ENCODE results near the gene FOXK1. TPM values are rescaled to one million over a fixed set of nuclear protein-coding genes. Genes with fewer than 3 reads are reported as not detected.
A peak's percentile ranks its signal among the peaks of the same experiment; 100 is the strongest.

The FOXK1 gene
- polyA plus RNA-seq, 12 donors: 11.8 to 92.4 (median 17.9) TPM

DNA sequence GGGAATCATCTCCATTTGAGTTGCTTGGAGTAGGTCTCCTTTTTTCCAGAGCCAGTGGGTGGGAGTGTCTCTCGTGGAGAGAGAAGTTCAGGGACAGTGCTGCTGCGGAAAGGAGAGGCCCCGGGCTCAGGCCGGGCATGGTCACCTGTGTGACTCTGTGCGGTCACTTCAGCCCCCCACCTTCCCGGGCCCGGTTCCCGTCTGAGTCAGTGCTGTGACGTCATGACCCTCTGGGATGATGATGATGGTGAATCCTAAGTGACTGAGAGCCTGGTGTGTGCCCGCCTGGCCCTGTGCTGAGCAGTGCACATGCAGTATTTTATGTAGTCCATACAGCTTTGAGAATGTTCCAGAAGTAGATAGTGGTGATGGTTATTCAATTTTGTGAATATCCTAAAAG is 60.8 kb downstream of the FOXK1 start:
- DNase-seq: no peak

DNA sequence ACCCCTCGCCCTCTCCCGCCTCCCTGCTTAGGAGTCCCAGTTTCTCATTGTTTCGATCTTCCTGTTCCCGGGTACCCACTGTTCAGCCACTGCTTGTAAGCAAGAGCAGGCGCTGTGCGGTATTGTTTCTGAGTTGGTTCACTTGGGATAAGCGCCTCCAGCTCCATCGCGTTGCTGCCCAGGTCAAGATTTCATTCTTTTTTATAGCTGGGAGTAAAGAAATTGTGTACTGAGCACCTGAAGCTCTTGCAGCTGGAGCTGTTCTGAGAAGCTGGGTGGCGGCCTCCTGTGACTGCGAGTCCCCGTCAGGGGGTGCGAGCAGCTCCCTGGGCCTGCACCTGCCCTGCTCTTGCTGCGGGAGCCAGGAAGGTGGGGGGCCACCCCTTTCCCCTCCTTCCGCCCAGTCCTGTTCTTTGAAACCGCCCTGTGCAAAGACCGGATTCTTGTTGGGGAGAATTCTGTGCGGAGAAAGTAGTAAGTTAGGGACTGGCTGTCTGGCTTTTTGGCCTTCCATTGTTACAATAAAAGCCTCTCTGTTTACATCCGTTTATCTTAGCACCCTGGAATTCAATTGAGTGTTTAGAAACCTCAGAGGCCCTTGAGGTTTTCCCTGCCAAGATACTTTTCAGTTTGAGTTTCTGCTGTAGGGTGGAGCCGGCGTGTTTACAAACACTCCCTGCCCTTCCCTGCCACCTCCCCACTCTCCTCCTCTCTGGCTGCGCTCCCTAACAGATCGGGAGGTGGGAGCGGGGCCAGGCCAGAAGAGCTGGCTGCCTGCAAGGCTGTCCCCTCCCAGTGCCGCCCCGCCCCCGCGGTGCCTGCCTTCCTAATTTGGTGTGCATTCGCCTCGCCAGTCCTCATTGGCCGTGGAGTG is 62.5 kb downstream of the FOXK1 start:
- peak; percentile 95 for DNase-seq

DNA sequence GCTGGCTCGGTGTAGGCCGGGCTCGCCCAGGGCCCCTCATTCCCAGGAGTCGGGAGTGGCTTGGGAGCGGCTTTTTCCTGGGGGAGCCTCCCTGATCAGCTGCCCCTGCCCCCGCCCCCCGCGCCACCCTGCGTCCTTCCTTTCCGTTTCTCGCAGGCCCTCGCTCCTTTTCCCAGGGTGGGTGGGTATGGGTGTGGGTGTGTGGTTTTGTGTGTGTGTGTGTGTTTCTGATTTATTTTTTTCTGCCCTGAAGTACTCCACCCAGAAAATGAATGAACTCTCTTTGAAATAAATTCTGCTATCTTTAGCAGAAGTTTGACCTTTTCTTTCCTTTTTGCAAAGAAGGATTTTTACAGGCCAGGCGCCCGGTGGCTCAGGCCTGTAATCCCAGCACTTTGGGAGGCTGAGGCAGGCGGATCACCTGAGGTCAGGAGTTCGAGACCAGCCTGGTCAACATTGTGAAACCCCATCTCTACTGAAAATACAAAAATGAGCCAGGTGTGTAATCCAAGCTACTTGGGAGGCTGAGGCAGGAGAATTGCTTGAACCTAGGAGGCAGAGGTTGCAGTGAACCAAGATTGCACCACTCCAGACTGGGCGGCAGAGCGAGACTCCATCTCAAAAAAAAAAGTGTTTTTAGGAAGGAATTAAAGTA is 63.3 kb downstream of the FOXK1 start:
- DNase-seq: no peak

DNA sequence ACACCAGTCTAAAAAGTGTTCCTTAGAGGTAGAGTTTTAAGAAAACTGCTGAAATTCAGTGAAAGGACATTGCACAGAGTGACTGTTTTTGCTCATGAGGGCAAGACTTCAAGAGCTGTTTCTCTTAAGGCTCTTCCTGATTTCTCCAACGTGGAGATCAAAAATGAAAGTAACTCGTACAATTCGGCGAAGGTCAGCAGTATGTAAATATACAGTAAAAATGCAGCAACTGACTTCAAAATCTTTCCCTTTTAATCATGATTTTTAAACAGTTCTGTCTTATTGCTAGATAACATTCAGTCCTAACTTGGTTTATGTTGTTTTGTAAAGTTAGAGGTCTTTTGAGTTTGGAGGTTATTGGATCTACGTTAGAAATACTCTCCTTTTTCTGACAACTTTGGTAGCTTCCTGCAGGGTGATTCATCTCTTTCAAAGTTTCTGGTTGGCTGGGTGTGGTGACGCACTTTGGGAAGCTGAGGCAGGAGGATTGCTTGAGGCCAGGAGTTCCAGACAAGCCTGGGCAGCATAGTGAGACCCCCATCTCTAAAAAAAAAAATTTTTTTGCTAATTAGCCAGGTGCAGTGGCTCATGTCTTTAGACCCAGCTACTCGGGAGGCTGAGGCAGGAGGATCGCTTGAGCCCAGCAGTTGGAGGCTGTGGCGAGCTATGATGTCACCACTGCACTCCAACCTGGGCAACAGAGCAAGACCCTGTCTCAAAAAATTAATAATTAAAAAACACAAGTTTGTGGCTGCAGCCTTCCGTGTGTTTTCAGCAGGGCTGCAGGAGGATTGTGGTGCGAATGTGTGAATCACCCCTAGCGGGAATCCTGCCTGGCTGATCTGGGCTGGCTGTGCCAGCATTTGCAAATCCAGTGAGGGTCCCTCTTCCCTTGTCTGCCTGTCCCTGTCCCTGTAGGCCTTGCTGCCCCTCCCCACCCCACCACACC is 64.2 kb downstream of the FOXK1 start:
- DNase-seq: peak; percentile 52

DNA sequence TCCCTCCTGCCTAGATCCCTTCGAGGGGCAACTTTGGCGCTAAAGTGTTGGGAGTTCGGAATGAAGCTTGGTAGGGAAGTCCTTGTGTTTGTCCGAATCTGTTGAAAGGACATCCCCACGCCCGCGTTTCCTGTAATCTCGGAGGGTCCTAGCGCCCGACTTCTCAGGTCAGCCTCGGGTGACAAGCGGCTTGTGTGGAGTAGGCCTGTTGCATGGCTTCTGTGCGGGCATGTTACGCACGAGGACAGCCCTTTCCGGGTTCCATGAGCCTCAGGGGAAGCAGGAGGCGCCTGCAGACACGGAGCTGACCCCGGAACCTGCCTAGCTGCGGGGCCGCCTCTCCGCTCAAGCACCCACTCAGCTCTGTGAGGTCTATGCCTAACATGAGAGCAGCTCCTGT is 64.9 kb downstream of the FOXK1 start:
- DNase-seq: no peak

DNA sequence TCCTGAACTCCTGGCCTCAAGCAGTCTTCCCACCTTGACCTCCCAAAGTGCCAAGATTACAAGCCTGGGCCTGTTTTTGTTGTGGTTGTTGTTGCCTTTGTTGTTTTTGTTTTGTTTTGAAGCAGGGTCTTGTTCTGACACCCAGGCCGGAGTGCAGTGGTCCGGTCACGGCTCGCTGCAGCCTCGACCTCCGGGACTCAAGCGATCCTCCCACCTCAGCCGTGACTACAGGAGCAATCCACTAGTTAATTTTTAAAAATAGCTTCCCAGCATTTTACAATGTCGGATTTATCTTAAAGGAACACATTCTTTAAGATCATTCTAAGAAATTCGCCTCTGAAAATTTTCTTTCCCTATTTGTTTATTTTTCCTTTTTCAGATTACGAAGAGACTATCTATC is 65.7 kb downstream of the FOXK1 start:
- no peak for DNase-seq

DNA sequence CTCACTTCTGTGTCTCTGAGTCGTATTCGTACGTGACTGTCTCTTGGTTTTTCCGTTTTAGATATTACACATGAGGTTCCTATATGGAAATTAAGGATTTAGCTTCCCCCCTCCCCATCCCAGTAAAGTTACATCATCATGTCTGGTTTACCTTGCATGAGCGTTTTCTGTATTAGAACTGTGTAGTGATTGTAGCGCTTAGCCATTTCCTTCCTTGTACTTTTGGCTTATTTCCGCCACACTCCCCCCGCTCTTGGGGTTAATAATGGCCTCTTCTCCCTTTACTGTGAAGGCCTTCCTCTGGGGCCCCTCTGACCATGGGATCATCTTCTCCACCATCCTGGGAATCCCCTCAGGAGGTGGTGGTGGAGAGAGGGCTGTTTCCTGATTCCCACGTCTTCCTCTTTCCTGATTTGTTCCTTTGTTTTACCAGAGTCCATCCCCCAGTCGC is 66.2 kb downstream of the FOXK1 start:
- no peak for DNase-seq

DNA sequence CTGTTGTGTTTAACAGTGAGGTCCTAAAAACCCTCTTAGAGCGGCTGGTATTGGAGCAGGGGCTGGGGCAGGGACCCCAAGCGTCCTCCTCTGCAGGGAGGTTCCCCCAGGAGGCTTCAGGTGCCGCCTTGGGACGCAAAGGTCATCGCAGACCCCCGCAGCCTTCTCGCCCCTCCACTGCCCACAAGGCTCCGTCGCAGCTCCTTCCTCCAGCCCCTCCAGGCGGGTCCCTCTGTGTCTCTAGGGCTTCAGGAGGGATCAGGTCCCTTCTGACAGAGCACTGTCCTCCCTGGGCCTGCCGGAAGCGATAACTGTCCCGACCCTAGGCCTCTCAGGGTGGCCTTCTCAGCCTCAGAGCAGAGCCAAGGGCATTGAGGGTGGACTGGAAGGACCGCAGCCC is 67.3 kb downstream of the FOXK1 start:
- DNase-seq: no peak

DNA sequence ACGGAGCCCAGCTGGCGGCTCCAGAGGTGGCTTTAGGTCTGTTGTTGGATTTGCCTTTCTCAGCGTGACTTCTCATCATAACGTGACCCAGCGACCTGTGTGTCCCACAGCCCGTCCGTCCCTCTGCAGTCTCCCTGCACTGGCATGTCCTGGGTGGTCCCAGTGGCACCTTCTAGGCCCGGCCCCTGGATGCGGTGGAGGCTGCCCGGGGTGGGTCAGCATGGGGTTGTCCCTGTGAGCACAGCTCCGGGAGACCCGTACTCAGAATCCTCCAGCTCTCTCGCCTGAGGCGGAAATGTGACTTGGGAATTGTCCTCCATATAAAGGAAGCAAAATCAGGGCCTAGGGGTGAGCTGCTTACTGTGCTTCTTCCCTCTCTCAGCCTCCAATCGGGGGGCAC is 67.7 kb downstream of the FOXK1 start:
- no peak for DNase-seq

DNA sequence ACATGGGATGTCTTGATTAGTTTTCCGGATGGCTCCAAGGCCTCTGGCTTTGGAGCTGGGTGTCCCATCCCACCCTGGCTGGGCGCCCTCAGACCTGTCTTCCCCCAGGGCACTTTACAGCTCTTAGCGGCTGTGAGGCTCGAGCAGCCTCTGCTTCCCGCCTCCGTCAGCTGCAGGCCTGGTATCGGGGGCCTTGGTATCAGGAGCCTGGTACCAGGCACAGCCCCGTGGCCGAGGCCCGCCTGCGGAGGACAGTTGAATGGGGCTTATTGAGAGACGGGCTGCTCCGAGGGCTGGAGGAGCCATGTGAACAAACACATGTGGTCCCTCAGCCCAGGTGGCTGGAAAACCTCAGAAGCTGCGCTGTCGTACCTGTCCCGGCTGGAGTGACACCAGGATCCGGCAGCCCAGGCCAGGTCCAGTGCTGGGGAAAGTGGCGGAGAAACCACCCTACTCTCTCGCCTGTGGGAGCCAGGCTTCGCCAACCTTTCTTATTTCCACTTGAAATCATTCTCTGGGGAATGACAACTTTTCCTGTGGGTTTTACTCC is 69.4 kb downstream of the FOXK1 start:
- no peak for DNase-seq

DNA sequence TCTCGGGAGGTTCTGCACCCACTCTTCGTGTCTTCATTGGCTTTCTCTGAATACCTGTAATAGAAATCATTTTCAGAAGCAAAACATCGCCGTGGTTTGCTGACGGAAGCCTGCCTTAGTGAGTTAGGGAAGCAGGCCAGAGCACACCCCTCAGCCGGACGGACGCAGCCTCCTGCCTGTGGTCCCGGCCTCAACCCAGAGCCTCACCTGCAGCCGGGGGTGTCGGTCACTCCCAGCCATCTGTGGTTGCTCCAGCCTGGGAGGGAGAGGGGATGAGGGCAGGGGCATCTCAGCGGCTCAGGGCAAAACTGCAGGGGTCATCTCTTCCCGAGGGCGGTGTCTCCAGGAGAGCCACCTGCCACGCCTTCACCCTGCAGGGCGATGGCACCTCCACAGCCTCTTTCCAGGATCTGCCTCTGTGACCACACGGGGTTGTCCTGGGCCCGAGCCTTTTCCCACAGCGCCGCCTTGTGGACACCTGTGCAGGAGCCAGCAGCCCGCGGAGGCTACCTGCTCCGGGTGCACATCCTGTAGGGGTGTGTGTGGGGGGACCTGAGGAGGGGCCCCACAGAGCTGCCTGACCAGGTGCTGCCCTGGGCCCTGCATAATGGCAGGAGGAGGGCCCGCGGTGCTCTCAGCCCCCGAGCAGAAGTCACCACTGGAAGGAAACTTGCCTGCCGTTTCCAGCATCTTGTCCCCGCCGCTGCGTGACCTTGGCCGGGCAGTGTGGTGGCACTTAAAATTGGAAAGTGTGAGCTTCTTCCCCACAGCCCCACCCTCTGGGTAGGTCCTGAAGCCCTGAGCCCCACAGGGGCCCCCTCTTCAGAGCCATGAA is 71.7 kb downstream of the FOXK1 start:
- DNase-seq: peak; percentile 60

DNA sequence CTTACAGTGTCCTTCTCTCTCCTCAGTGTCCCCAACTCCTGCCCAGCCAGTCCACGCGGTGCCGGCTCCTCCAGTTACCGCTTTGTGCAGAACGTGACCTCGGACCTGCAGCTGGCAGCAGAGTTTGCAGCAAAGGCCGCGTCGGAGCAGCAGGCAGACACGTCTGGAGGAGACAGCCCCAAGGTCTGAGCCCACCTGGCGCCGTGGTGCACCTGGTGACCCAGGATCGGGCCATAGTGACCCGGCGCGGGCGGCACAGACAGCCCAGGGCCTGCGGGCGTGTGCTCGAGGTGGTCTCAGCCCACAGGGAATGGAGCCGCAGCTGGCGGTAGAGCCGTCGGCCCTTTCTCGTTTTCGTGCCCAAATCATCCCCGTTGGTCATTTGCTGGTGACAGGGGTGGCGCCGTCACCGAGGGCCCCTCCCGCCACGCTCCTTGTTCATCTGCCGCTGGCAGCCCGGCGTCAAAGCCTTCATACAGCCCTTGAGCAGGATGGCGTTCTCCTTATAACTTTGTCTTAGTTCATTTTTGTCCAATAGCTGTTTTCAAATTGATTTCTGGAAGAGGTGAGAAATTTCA is 72.4 kb downstream of the FOXK1 start:
- DNase-seq: no peak

DNA sequence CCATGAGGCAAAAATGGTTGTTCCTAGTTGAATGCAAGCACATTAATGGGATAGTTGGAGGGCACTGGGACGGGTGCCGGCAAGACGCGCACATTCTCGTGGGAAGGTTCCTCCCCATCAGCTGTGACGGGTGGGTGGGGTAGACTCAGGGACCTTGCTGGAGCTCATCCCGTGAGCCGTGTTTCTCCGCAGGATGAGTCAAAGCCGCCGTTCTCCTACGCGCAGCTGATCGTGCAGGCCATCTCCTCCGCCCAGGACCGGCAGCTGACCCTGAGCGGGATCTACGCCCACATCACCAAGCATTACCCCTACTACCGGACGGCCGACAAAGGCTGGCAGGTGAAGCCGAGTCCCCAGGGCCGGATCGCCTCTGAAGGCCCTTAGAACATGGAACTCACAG is 73.0 kb downstream of the FOXK1 start:
- DNase-seq: no peak

DNA sequence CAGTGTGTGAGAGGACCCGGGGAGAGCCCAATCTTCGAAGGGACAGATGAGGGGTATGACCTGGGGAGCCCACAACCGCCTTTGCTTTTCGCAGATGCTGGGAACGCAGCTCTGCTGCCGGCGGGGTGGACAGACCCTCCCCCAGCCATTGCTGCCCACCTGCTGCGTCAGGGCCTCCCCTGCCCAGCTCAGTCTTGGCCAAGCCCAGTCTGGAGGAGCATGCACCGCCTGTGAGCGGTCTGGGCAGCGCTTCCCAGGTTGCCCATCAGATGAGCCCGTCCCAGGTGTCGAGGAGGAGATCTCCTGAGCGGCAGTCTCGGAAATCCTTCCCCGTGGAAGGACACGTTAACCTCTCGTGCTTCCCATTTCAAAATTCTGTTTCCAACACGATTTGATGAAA is 76.0 kb downstream of the FOXK1 start:
- no peak for DNase-seq

DNA sequence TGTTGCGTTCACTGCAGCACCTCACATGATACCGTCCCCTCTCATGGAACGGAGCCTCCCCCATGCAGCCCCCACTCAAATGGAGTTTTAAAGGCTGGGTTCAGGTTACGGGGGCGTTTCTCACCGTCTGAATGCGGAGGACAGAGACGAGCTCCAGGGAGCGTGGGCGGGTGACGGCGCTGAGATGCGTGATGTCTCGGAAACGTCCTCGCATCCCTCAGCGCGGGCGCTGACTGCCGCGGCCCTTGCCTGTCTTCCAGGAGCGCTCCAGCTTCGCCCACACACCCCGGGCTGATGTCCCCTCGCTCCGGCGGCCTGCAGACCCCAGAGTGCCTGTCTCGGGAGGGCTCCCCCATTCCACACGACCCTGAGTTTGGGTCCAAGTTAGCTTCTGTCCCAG is 76.7 kb downstream of the FOXK1 start:
- DNase-seq: no peak

DNA sequence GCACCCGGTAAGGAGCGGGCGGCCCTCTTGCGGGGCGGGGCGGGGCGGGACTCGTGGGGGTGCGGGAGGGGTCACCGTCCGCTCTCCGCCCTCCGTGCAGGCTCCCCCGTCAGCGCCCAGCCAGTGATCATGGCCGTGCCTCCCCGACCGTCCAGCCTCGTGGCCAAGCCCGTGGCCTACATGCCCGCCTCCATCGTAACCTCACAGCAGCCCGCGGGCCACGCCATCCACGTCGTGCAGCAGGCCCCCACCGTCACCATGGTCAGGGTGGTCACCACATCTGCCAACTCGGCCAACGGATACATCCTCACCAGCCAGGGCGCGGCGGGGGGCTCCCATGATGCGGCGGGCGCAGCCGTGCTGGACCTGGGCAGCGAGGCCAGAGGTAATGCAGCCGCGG is 77.1 kb downstream of the FOXK1 start:
- no peak for DNase-seq

DNA sequence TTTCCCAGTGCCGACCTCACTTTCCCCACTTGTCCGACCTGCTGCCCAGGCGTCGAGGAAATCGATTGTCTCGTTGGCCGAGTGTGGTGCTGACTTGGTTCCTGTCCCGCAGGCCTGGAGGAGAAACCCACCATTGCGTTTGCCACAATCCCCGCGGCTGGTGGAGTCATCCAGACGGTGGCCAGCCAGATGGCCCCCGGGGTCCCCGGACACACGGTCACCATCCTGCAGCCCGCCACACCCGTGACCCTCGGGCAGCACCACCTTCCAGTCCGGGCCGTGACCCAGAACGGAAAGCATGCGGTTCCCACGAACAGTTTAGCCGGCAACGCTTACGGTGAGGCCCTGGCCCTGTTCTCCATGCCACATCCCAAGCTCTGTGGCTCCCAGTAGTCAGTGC is 78.9 kb downstream of the FOXK1 start:
- DNase-seq: no peak

DNA sequence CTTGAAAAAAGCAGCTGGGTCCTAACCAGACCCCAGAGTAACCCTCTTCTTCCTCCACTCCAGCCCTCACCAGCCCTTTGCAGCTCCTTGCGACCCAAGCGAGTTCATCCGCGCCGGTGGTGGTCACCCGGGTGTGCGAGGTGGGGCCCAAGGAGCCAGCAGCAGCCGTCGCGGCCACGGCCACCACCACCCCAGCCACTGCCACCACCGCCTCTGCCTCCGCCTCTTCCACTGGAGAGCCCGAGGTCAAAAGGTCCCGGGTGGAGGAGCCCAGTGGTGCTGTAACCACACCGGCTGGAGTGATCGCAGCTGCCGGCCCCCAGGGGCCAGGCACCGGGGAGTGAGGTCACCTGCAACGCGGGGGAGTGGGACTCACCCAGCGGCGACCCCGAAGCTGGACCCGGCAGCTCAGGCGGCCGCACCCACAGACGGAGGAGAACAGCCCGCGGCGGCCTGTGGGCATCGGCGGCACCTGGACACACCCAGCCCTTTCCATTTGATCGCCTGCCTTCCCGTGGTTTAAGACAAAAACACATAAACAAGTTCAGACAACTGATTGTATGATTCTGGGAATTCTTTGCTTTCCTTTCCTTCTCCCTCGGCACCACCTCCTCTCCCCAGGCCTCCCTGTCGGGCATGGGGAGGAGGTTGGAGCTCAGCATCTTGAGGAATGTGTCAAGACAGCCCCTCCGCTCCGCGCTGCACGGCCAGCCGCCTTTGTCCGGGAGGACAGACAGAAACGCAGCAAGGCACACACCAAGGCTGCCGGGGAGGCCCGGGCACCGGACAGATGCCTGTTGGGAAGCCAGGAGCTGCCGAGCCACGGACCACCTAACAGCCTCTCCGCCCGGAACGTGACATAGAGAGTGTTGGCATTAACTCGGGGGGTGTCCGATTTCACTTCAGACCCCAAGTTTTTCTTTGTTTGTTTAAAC is 80.3 kb downstream of the FOXK1 start:
- no peak for DNase-seq

DNA sequence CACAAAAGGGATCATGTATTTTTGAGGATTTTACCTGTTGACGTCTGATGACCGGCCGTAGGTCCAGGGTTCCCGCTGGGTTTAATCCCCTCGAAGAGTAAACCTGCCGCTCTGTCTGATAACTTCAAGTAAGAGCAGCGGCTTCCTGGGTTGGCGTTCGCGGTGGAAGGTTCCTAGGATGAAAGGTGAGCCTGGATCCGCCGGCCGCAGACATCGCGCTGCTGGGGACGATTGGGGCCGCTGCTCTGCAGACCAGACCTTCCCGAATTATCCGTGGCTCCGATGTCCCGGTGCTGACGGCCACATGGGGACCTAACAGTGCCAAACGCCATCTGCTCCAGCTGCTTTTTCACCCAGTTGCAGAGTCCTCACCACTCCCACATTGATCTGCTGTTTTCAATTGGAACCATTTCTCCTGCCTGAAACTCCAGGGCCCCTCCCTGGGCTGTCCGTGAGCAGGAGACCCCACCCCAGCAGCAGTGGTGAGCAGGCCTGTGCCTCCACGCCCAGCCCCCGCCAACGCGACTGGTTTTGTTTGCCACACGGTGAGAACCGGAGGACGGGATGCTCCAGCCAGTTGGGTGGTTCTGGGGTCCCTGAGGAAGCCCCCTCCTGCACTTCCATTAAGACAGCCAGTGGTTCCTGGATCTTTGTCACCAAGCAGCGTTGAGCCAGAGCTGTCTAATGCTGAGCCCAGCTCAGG is 81.1 kb downstream of the FOXK1 start:
- no peak for DNase-seq

Data from muscle of arm (tissue), 12 donors.